GM18517 (cell line): ENCODE data around the gene CEP72.
A peak's percentile ranks its signal among the peaks of the same experiment; 100 is the strongest.
"Not testable (repeated sequence)": the region's sequence is repeated elsewhere in the genome, so short reads cannot be mapped to it uniquely, and the experiment has no call there.

ENCODE experiments used
- ATAC-seq: cut with Tn5 transposase; IDR thresholded peaks from one replicate; pipeline ENCODE4 v1.9.1; 2021; ENCODE audit warnings: mild to moderate bottlenecking, moderate library complexity; ENCODE audit not compliant: unreplicated experiment

CEP72 gene

GRCh38 chr5:595285-595875, 16.8 kb upstream of the CEP72 start:
- no peak for ATAC-seq

- no peak for ATAC-seq
Measured at GRCh38 chr5:597871-598563, 14.1 kb upstream of the CEP72 start.

- ATAC-seq = no peak
Measured at GRCh38 chr5:598564-598890, 13.6 kb upstream of the CEP72 start.

- ATAC-seq = no peak
Measured at GRCh38 chr5:600886-601541, 11.1 kb upstream of the CEP72 start.

- no peak for ATAC-seq
Measured at GRCh38 chr5:601771-602465, 10.2 kb upstream of the CEP72 start.

GRCh38 chr5:602466-603035, 9.6 kb upstream of the CEP72 start:
- no peak for ATAC-seq

- no peak for ATAC-seq
Measured at GRCh38 chr5:603081-603998, 8.8 kb upstream of the CEP72 start.

- no peak for ATAC-seq
Measured at GRCh38 chr5:604391-604831, 7.7 kb upstream of the CEP72 start.

GRCh38 chr5:605090-605489, 7.0 kb upstream of the CEP72 start:
- ATAC-seq = not testable (repeated sequence)

- ATAC-seq = no peak
Measured at GRCh38 chr5:606061-606460, 6.1 kb upstream of the CEP72 start.

GRCh38 chr5:606526-607399, 5.4 kb upstream of the CEP72 start:
- ATAC-seq = no peak

- peak; percentile 50 for ATAC-seq
Measured at GRCh38 chr5:607541-608428, 4.4 kb upstream of the CEP72 start.

GRCh38 chr5:608429-609370, 3.4 kb upstream of the CEP72 start:
- ATAC-seq = no peak

- no peak for ATAC-seq
Measured at GRCh38 chr5:609506-609905, 2.6 kb upstream of the CEP72 start.

GRCh38 chr5:610011-610743, 2.0 kb upstream of the CEP72 start:
- ATAC-seq = no peak
